Stimulated activated CD4-positive, alpha-beta T cell treated with anti-CD3 and anti-CD28 coated beads, Interleukin-15, amount 100 ng/mL, for 48 hours (primary cell): ENCODE measurements around the gene HDAC4.

Experiments used
- DNase-seq, 2 donors: peaks; one replicate each; pipeline ENCODE4 v3.0.0-alpha.2; 2020; ENCODE audit warnings: low read depth in 2 of 2

The HDAC4 gene

GRCh38 chr2:239222706-239223309 is 178.0 kb downstream of the HDAC4 start:
- no peak for DNase-seq

DNA sequence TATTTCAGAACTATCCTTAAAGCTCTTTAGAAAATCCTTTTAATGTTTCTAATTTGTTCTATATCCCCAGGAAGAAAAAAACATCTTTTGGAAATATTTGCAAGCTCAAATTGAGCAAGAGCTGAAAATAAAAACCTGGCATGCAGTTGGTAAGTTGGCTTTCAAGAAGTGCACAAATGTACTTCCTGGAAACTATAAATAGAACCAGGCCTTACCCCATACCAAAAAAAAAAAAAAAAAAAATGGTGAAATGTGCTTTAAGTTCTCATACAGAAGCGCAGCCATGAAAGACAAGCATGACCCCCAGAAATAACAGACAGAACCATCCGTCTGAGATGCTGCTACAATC is 178.5 kb downstream of the HDAC4 start:
- no peak for DNase-seq

- no peak for DNase-seq
These were observed 179.8 kb downstream of the HDAC4 start for GRCh38 chr2:239220981-239221396.

GRCh38 chr2:239220341-239220740 is 180.5 kb downstream of the HDAC4 start:
- DNase-seq = no peak

GRCh38 chr2:239216614-239217273 is 184.1 kb downstream of the HDAC4 start:
- DNase-seq = peak; percentile 20 to 22

- no peak for DNase-seq
These were observed 184.7 kb downstream of the HDAC4 start for GRCh38 chr2:239215988-239216613.

GRCh38 chr2:239215136-239215925 is 185.5 kb downstream of the HDAC4 start:
- no peak for DNase-seq

GRCh38 chr2:239214725-239215124 is 186.1 kb downstream of the HDAC4 start:
- no peak for DNase-seq

DNA sequence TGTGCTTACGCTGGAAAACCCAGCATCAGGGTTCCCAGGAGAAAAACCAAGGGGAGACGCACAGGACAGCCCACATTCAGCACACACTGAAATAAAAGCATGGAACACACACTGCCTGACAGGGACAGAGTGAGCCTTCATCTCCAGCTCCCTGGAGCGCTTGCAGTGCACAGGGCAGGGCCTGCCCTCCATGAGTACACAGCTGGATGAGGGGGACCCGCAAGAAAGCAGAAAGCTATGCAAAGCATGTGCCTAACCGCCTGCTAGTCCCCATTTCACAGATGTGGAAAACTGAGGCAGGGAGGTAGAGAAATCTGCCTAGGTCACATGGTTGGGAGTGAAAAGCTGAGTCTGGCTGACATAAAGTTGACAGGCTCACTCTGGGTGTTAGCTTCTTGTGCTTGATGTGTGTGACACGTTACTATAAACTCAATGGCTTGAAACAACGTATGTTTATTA is 187.1 kb downstream of the HDAC4 start:
- DNase-seq = no peak

DNA sequence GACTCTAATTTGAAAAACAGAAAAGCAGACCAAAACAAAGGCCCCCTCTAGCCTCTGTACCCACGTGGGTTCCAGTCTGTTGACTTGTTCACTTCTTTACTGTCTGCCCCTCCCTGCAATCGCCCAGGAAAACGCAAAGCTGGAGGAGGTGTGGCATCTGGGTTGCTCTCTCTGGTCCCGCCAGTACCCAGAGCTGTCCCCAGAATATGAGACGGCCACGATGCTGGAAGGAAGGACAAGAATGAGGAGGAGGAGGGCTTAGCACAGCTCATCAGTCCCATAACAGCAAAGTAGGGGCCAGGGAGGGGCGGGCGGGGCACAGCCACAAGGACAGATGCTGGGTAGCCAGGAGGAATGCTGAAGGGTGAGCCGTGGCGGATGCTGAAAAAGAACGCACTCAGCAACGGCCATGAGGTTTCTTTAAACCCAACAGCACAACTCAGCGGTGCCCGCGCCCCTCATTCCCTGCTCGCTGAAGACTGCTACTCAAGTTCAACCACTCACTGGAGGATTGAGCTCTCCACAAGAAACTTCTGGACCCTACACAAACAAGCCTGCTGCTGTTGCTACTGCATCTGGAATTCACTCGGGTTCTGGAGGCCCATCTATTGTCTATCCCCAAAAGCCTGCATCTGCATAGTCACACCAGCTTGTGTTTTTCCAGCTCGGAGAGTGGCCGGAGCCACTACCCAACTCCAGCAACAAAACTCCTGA is 187.7 kb downstream of the HDAC4 start:
- DNase-seq = no peak

DNA sequence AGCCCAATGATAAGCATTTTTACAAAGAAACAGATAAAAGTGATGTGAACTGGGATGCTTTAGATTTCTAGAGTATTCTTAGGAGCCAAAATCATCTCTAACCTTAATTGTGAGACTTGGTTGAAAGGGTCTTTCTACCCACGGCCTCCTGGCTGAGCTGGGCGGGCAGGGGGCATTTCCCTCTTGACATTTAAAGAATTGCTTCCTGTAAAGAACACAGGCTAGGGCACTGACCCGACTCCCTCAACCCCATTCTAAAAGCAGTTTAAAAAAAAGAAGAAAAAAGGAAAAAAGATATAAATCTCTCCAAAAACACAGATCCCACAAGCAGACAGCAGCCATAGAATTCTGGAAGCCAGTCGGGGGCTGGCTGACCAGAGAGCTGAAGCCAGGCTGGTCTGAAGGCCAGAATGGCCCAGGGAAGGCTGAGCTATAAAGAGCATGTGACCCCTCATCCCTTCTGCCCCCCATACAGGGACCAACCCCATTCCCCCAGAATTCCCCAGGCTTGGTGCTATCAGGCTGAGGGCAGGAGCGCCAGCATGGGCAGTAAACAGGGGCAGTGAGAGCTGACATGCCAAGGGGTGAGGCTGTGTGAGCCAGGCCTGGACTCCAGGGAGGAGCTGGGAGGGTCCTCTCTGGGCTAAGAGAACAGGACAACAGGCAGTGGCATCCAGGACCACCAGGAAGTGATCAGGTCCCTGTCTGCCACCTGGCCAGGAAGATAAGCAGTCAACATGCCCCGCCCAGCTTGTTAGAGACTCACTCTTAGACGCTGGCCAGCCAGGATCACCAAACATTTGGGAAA is 188.5 kb downstream of the HDAC4 start:
- DNase-seq = no peak

GRCh38 chr2:239211396-239212094 is 189.3 kb downstream of the HDAC4 start:
- DNase-seq = no peak

- DNase-seq = no peak
These were observed 191.0 kb downstream of the HDAC4 start for GRCh38 chr2:239209783-239210182.

- DNase-seq = no peak
These were observed 192.2 kb downstream of the HDAC4 start for GRCh38 chr2:239208465-239209180.

DNA sequence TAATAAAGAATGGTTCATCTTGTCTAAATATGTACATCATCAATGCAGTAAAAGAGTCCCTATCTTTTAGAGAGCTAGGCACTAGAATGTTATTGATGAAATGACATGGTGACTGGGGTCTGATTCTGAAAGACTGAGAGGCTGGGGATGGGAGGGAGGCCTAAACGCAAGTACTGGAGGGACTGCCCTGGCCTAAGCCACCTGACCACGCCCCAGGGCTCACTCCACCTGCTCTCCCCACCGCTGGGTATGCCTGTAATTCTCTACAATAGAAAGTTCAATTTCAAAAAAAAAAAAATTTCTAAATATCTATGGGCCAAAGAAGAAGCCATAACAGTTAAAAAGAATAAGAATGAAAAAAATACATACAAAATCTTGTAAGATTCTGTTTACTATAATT is 194.0 kb downstream of the HDAC4 start:
- no peak for DNase-seq

DNA sequence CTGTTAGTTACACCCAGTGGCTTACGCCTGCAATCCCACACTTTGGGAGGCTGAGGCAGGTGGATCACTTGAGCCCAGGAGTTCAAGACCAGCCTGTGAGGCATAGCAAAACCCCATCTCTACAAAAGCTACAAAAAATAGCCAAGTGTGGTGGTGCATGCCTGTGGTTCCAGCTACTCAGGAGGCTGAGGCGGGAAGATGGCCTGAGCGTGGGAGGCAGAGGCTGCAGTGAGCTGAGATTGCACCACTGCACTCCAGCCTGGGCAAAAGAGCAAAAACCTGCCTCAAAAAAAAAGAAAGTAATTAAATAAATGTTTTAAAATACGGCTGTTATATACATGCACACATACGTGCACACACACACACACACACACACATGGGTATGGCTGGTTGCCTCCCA is 194.8 kb downstream of the HDAC4 start:
- DNase-seq = no peak

GRCh38 chr2:239204876-239205468 is 195.8 kb downstream of the HDAC4 start:
- no peak for DNase-seq

- no peak for DNase-seq
These were observed 196.5 kb downstream of the HDAC4 start for GRCh38 chr2:239204136-239204875.
